ENCODE results near the gene KATNB1. TPM values are rescaled to one million over a fixed set of nuclear protein-coding genes. Genes with fewer than 3 reads are reported as not detected.

Gene KATNB1
- polyA plus RNA-seq, 2 of the 4 experiments (the other 2 are of a cell fraction) = 21.0 to 21.1 TPM

DNA sequence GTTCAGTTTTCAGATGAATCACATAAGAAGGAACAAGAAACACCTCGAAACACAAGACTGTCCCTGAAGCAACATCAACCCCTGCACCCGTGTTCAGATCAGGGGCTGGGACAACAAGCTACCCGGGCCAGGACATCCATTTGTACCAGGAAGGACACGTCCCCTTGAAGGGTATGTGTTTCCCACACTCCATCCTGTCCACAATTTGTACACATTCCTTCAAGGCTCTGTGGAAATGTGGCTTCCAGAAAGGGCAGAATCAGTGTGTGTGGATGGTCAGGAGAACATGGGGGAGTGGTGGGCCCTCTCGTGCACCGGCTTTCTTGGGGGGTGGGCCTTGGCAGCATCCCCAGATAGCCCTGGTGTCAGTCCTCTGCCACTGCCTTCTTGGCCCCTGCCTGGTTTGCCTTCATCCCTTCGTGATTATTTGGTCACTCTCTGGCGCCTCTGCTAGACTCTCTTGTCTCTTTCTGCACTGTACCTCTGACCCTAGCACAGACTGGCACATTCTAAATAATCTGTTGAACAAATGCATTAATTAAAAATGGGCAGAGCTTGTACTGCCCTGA lies 56.4 kb downstream of the KATNB1 start:
- 0 out of 3 replicates have a peak overlapping the region, but pooled peaks have one; percentile 11 for H3K4me2 ChIP-seq
- no peak overlapping the region for H3K4me3 ChIP-seq
- ChIA-PET CTCF (interaction anchor here (0.6 to 15.8 kb wide), 7 partner anchors 9 to 216 kb away, joined by 3 to 164 read pairs (median 4); no protein-coding TSS in a partner anchor), POLR2A (interaction anchor here (0.6 to 1.3 kb wide), 3 partner anchors 11 to 210 kb away, joined by 3 to 7 read pairs (median 4); partner anchors contain the start of gene KIFC3)
- TF ChIP-seq MAX (IDR thresholded peaks at IDR 0.05) = no peak
- TF ChIP-seq SMC3 (IDR thresholded peaks at IDR 0.05) = no peak
- peak overlapping the region in 1 of 2 experiments; percentile 61; a peak in 3 of 6 replicates for H3K27ac ChIP-seq
- peaks cover 66% of the 10 kb centered on the region for H3K4me1 ChIP-seq
- 82% methylated on average over 8 of the region's 8 CpGs for WGBS (ENCODE audit: missing lambda C conversion rate)
- no peaks in the 10 kb centered on the region for H3K9me3 ChIP-seq
- no peak for FAIRE-seq
- no peak for DNase-seq (ENCODE audit: low read depth in 1 of 2, low spot score in 1 of 2)
- ATAC-seq = no peak

DNA sequence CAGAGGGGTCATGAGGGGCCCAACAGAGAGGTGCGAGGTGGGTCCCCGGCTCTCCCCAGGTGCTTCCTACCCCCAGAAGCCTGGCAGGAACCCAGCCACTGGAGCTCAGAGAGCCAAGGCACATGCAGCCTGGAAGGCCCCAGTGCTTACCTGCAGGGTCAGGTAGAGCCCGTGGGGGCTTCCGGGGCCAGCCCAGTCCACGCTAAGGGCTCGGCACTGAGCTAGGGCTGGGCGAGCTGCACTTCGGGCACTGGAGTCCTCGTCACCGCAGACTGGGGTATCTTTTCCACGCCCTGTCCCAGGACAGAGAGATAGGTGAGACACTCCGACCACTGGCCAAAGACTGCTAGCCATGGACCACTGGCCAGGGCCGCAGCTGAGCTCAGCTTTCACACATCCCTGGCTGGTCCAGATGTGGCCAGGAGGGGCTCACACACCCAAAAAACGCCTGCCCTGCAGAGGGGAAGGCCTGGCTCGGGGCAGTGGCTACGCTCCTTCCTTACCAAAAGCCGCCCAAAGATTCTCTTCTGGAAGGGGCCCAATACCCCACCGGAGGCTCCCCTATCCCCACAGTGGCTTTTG lies 59.4 kb downstream of the KATNB1 start:
- ATAC-seq (peak in 1 of 2 experiments; percentile 3; a peak in 3 of 6 replicates), DNase-seq (ENCODE audit: low read depth in 1 of 2, low spot score in 1 of 2) (no peak), FAIRE-seq (no peak)
- peak overlapping the region; percentile 17; the same call in 1 of the 3 replicates for H3K4me3 ChIP-seq
- TF ChIP-seq SREBF2 (IDR thresholded peaks at IDR 0.05) (no peak), ZC3H11A (IDR thresholded peaks at IDR 0.05) (no peak), ZFP36 (IDR thresholded peaks at IDR 0.05; ENCODE audit: borderline replicate concordance, partially characterized antibody) (no peak), EP300 (IDR thresholded peaks at IDR 0.05) (no peak), RARB (CRISPR knock-in tag; IDR thresholded peaks at IDR 0.05) (no peak), HOXA7 (CRISPR knock-in tag; IDR thresholded peaks at IDR 0.05) (no peak), JUNB (IDR thresholded peaks at IDR 0.05) (no peak), MAX (IDR thresholded peaks at IDR 0.05) (no peak), HOXB13 (CRISPR knock-in tag; IDR thresholded peaks at IDR 0.05; ENCODE audit: low read depth) (no peak), HEYL (CRISPR knock-in tag; IDR thresholded peaks at IDR 0.05) (no peak), MAZ (IDR thresholded peaks at IDR 0.05; ENCODE audit: borderline replicate concordance, low read depth, low read length) (no peak), RNF2 (IDR thresholded peaks at IDR 0.05; ENCODE audit: borderline replicate concordance, low read depth) (no peak), NPAS2 (CRISPR knock-in tag; IDR thresholded peaks at IDR 0.05; ENCODE audit: borderline replicate concordance) (no peak), TFCP2L1 (CRISPR knock-in tag; IDR thresholded peaks at IDR 0.05) (no peak), GATA3 (IDR thresholded peaks at IDR 0.05; ENCODE audit: borderline replicate concordance) (no peak)
- TF ChIP-seq, protein P1, sequence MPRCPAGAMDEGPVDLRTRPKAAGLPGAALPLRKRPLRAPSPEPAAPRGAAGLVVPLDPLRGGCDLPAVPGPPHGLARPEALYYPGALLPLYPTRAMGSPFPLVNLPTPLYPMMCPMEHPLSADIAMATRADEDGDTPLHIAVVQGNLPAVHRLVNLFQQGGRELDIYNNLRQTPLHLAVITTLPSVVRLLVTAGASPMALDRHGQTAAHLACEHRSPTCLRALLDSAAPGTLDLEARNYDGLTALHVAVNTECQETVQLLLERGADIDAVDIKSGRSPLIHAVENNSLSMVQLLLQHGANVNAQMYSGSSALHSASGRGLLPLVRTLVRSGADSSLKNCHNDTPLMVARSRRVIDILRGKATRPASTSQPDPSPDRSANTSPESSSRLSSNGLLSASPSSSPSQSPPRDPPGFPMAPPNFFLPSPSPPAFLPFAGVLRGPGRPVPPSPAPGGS (IDR thresholded peaks at IDR 0.05) = no peak
- H3K4me2 ChIP-seq = peak overlapping the region; percentile 100
- ChIA-PET CTCF (interaction anchor here (0.7 to 15.8 kb wide), 20 partner anchors 9 to 219 kb away, joined by 3 to 164 read pairs (median 6); partner anchors contain the start of genes ADGRG3, USB1 and ZNF319), POLR2A (interaction anchor here (0.6 to 1.5 kb wide), 8 partner anchors 9 to 69 kb away, joined by 3 to 7 read pairs (median 4); partner anchors contain the start of gene KATNB1)
- WGBS (ENCODE audit: missing lambda C conversion rate) = 84% methylated on average over 17 of the region's 18 CpGs
- no peaks in the 10 kb centered on the region for H3K9me3 ChIP-seq
- peak overlapping the region; percentile 91 to 100 for H3K27ac ChIP-seq
- H3K4me1 ChIP-seq = peaks cover 55% of the 10 kb centered on the region

DNA sequence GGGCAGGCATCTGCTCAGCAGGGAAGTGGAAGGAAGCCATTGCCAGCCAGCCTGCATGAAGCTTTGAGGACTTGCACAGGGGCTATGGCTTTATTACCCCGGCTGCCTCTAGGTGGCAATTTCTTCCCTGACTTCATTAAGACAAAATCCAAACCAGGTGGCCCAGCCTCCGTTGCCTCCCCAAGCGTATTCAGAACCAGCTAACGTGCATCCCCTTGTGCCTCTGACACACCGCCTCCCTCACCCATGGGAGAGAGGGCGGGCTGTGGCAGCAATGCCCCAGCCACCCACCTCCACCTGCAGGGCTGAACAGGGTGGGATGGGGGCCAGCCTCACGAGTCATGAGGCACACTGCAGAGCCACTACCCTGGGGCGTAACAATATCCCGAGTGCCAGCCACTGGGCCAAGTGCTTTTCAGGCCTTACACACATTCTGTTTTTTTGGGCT lies 59.9 kb downstream of the KATNB1 start:
- ATAC-seq = peak; percentile 33 to 51; a peak in 5 of 6 replicates
- peak; percentile 79 to 89 for DNase-seq (ENCODE audit: low read depth in 1 of 2, low spot score in 1 of 2)
- H3K4me3 ChIP-seq = peak overlapping the region; percentile 53
- no peak for FAIRE-seq
- CTCF ChIA-PET = interaction anchor here (0.6 to 15.8 kb wide), 24 partner anchors 9 to 219 kb away, joined by 3 to 164 read pairs (median 4); partner anchors contain the start of genes ADGRG3, USB1 and ZNF319
- no peaks in the 10 kb centered on the region for H3K9me3 ChIP-seq
- H3K4me1 ChIP-seq = peaks cover 55% of the 10 kb centered on the region
- WGBS (ENCODE audit: missing lambda C conversion rate) = 18% methylated on average over 9 of the region's 9 CpGs
- POLR2A ChIA-PET = interaction anchor here (0.6 to 1.5 kb wide), 7 partner anchors 10 to 68 kb away, joined by 3 to 7 read pairs (median 5); partner anchors contain the start of gene KATNB1
- H3K27ac ChIP-seq = peak overlapping the region; percentile 91 to 100
- peak overlapping the region; percentile 100 for H3K4me2 ChIP-seq
- TF ChIP-seq CEBPB (IDR thresholded peaks at IDR 0.05) = no peak
- TF ChIP-seq BHLHE40 (IDR thresholded peaks at IDR 0.05; ENCODE audit: low read depth, low read length) = no peak
- peak; percentile 40; the same call in 1 of the 2 replicates for TF ChIP-seq HOXA7 (CRISPR knock-in tag; IDR thresholded peaks at IDR 0.05)
- no peak for TF ChIP-seq HOXB13 (CRISPR knock-in tag; IDR thresholded peaks at IDR 0.05; ENCODE audit: low read depth)
- TF ChIP-seq FOXS1 (CRISPR knock-in tag; IDR thresholded peaks at IDR 0.05) = no peak
- peak; percentile 51 for TF ChIP-seq CTCF (IDR thresholded peaks at IDR 0.05)
- no peak for TF ChIP-seq CBX2 (IDR thresholded peaks at IDR 0.05; ENCODE audit: borderline replicate concordance, low read depth)
- no peak for TF ChIP-seq NPAS2 (CRISPR knock-in tag; IDR thresholded peaks at IDR 0.05; ENCODE audit: borderline replicate concordance)
- no peak; the same call in 1 of the 2 replicates for TF ChIP-seq TP53 (CRISPR knock-in tag; IDR thresholded peaks at IDR 0.05)
- no peak for TF ChIP-seq SREBF2 (IDR thresholded peaks at IDR 0.05)
- TF ChIP-seq MAZ (IDR thresholded peaks at IDR 0.05; ENCODE audit: borderline replicate concordance, low read depth, low read length) = no peak
- no peak for TF ChIP-seq ZSCAN20 (CRISPR knock-in tag; IDR thresholded peaks at IDR 0.05)
- no peak for TF ChIP-seq FOSB (CRISPR knock-in tag; IDR thresholded peaks at IDR 0.05)
- TF ChIP-seq RAD21 (conservative IDR thresholded peaks at IDR 0.05 in 1 of 2, IDR thresholded peaks at IDR 0.05 in 1 of 2) = peak; percentile 57 to 62
- TF ChIP-seq RFX5 (IDR thresholded peaks at IDR 0.05) = no peak
- TF ChIP-seq MYC (IDR thresholded peaks at IDR 0.05; ENCODE audit: borderline replicate concordance, low read length) = no peak
- TF ChIP-seq SMC3 (IDR thresholded peaks at IDR 0.05) = peak; percentile 45; the same call in 2 of the 3 replicates
- TF ChIP-seq RARB (CRISPR knock-in tag; IDR thresholded peaks at IDR 0.05) = no peak

All from A549 (cell line).